MM.1S (cell line): ENCODE results near the gene FAM180A.

ENCODE experiments used
- EZH2phosphoT487 ChIP-seq: fragments of 300-600 bp; sonication (generic); IDR thresholded peaks from 2 replicates; pipeline ENCODE4 v1.6.1; 2018; ENCODE audit warnings: antibody characterized with exemption, low read length
- TF ChIP-seq, protein P1 (sequence below): fragments of 300-600 bp; sonication (generic); IDR thresholded peaks from 2 replicates; pipeline ENCODE4 v1.5.1; 2016; ENCODE audit warnings: antibody characterized with exemption, low read length, mixed read lengths

DNA sequence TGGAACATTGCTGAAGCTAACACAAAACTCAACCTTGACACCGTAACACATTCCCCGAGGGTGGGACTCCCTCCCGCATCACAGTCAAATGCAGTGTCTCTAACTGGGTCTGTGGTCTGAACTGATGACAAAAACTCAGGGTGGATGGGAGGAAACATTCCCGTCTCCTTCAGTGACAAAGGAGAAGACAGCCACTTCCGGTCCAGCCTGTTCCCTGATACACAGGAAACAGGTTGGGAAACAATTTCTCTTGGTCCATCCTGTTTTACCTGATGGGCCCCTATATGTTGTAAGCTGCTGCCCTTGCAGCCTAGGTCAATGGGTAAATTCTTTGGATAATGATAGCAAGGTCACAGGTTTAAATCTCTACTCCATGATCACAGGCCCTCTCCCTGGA, 41.0 kb downstream of the FAM180A start:
- TF ChIP-seq, protein P1, sequence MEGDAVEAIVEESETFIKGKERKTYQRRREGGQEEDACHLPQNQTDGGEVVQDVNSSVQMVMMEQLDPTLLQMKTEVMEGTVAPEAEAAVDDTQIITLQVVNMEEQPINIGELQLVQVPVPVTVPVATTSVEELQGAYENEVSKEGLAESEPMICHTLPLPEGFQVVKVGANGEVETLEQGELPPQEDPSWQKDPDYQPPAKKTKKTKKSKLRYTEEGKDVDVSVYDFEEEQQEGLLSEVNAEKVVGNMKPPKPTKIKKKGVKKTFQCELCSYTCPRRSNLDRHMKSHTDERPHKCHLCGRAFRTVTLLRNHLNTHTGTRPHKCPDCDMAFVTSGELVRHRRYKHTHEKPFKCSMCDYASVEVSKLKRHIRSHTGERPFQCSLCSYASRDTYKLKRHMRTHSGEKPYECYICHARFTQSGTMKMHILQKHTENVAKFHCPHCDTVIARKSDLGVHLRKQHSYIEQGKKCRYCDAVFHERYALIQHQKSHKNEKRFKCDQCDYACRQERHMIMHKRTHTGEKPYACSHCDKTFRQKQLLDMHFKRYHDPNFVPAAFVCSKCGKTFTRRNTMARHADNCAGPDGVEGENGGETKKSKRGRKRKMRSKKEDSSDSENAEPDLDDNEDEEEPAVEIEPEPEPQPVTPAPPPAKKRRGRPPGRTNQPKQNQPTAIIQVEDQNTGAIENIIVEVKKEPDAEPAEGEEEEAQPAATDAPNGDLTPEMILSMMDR, result no peak
- no peak for TF ChIP-seq EZH2phosphoT487
